HG03558 (cell line): Measurements from ENCODE around the gene SLC50A1.

Experiments used
- ATAC-seq: cut with Tn5 transposase; IDR thresholded peaks from one replicate; pipeline ENCODE4 v1.9.1; 2021; ENCODE audit warnings: moderate number of reproducible peaks; ENCODE audit not compliant: unreplicated experiment; ENCODE audit errors: extremely low read depth

The SLC50A1 gene

GRCh38 chr1:155135415-155136028 lies at the start of gene SLC50A1:
SLC50A1 (plus strand) TSS chr1:155135852; CDS start chr1:155135912, 60 bp downstream.
- peak; percentile 39 for ATAC-seq

- no peak for ATAC-seq
Observed at GRCh38 chr1:155086128-155086741, 49.4 kb upstream of the SLC50A1 start.

GRCh38 chr1:155086856-155087535 lies 48.7 kb upstream of the SLC50A1 start:
- ATAC-seq: no peak

GRCh38 chr1:155091071-155092051 lies 44.3 kb upstream of the SLC50A1 start:
- ATAC-seq: no peak

- no peak for ATAC-seq
Observed at GRCh38 chr1:155092131-155092530, 43.5 kb upstream of the SLC50A1 start.

- no peak for ATAC-seq
Observed at GRCh38 chr1:155092641-155093040, 43.0 kb upstream of the SLC50A1 start.

- no peak for ATAC-seq
Observed at GRCh38 chr1:155093911-155094621, 41.6 kb upstream of the SLC50A1 start.

GRCh38 chr1:155094622-155094948 lies 41.1 kb upstream of the SLC50A1 start:
- ATAC-seq: no peak

- no peak for ATAC-seq
Observed at GRCh38 chr1:155099331-155099730, 36.3 kb upstream of the SLC50A1 start.

- ATAC-seq: no peak
Observed at GRCh38 chr1:155103325-155103724, 32.3 kb upstream of the SLC50A1 start.

- ATAC-seq: no peak
Observed at GRCh38 chr1:155104605-155105534, 30.8 kb upstream of the SLC50A1 start.

- ATAC-seq: no peak
Observed at GRCh38 chr1:155105604-155106011, 30.0 kb upstream of the SLC50A1 start.

- no peak for ATAC-seq
Observed at GRCh38 chr1:155106862-155107261, 28.8 kb upstream of the SLC50A1 start.

GRCh38 chr1:155107309-155108264 lies 28.1 kb upstream of the SLC50A1 start:
- no peak for ATAC-seq

GRCh38 chr1:155108296-155108695 lies 27.4 kb upstream of the SLC50A1 start:
- no peak for ATAC-seq

- ATAC-seq: no peak
Observed at GRCh38 chr1:155110381-155110780, 25.3 kb upstream of the SLC50A1 start.

- no peak for ATAC-seq
Observed at GRCh38 chr1:155110826-155111225, 24.8 kb upstream of the SLC50A1 start.

GRCh38 chr1:155113450-155113980 lies 22.1 kb upstream of the SLC50A1 start:
- no peak for ATAC-seq
